ENCODE results near the gene CLEC17A. TPM values are rescaled to one million over a fixed set of nuclear protein-coding genes. Genes with fewer than 3 reads are reported as not detected.
"Not testable (repeated sequence)": the region's sequence is repeated elsewhere in the genome, so short reads cannot be mapped to it uniquely, and the experiment has no call there.

CLEC17A gene
- total and polyA plus RNA-seq, 2 donors (not counting 1 experiment from before 2014, with no cell fraction given), result 121 to 163 TPM

DNA sequence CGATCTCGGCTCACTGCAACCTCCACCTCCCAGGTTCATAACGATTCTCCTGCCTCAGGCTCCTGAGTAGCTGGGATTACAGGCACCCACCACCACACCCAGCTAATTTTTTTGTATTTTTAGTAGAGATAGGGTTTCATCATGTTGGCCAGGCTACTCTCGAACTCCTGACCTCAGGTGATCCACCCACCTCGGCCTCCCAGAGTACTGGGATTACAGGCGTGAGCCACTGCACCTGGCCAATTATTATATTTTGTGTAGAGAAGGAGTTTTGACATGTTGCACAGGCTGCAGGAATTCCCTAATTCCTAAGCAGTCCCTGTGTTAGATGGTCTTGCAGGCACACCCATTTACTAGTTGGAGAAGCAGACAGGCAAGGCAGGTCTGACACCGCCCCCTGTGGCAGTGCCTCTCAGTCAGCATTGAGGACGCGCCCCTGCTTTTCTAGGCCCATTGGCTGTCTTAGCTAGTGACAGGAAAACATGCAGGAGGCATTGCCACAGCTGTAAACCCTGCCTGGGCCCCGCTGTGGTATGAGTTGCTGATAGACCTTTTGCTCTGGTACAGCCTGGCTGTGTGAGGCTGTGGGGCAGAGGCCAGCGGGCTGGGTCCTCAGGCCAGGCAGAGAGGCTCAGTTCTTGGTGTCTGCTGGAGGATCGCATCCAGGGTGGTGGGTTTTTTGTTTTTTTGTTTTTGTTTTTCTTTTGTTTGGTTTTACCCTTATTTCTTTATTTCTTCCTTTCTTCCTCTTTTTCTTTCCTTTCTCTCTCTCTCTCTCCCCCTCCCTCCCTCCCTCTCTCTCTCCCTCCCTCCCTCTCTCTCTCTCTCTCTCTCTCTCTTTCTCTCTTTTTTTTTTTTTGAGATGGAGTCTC is 31.5 kb upstream of the CLEC17A start:
- peak; percentile 88 for ATAC-seq (ENCODE audit: low read depth)
- DNase-seq, result peak; percentile 71
- H3K4me1 ChIP-seq (ENCODE audit: control insufficient read depth in 2 of 2, insufficient read depth in 2 of 2, low read length in 2 of 2), result peaks cover 20 to 26% of the 10 kb centered on the region in 2 donors
- CTCF ChIA-PET, result interaction anchor here (0.6 to 1.5 kb wide), 11 partner anchors 9 to 135 kb away, joined by 3 to 4 read pairs (median 3); partner anchors contain the start of genes DNAJB1 and NDUFB7
- POLR2A ChIA-PET, result interaction anchor here (0.6 to 1.4 kb wide), 3 partner anchors 33 to 86 kb away, joined by 3 to 4 read pairs (median 4); partner anchors contain the start of gene DNAJB1
- H4K20me1 ChIP-seq (ENCODE audit: control insufficient read depth, insufficient read depth, low read length, poor library complexity, severe bottlenecking), result peaks cover 51% of the 10 kb centered on the region
- H3K27me3 ChIP-seq (replicated peaks in 1 of 4; ENCODE audit: control extremely low read depth in 1 of 4, control insufficient read depth in 3 of 4, insufficient read depth in 4 of 4, low read length in 3 of 4); H3K9ac ChIP-seq (ENCODE audit: low read length); H3K9me3 Mint-ChIP-seq (ENCODE audit: insufficient read depth); H2AFZ ChIP-seq (ENCODE audit: insufficient read depth, low read depth, low read length, poor library complexity, severe bottlenecking); H3K9me3 ChIP-seq (ENCODE audit: control extremely low read depth in 1 of 3, control insufficient read depth in 2 of 3, insufficient read depth in 1 of 3, low read length in 2 of 3); H3K4me3 ChIP-seq (ENCODE audit: control extremely low read depth in 1 of 5, extremely low read depth in 1 of 5, insufficient read depth in 1 of 5, low read depth in 2 of 5, low read length in 4 of 5); H3K27me3 Mint-ChIP-seq: not testable (repeated sequence)
- H3K36me3 ChIP-seq (replicated peaks in 1 of 2; ENCODE audit: control extremely low read depth in 1 of 2, control insufficient read depth in 1 of 2, extremely low read depth in 1 of 2, insufficient read depth in 2 of 2, low read length in 1 of 2), result peaks cover 0 to 11% of the 10 kb centered on the region in 2 experiments
- peak overlapping the region; percentile 59 for H3K4me2 ChIP-seq (replicated peaks; ENCODE audit: low read depth, low read length, poor library complexity, severe bottlenecking)
- peak overlapping the region; percentile 79 for H3K27ac Mint-ChIP-seq
- peak; percentile 66 for TF ChIP-seq CTCF (IDR thresholded peaks at IDR 0.05)
- peaks cover 81% of the 10 kb centered on the region for H3K79me2 ChIP-seq (ENCODE audit: control insufficient read depth, insufficient read depth, low read length)
- WGBS (ENCODE audit: insufficient coverage), result 39% methylated on average over 8 of the region's 12 CpGs
- H3K4me1 Mint-ChIP-seq, result peaks cover 38% of the 10 kb centered on the region
- H3K27ac ChIP-seq (ENCODE audit: low read length in 2 of 2), result peak overlapping the region; percentile 20 to 23
- intact Hi-C loops (cut with micrococcal nuclease), result loop anchor here (1.0 kb wide), 1 partner anchor 46 kb away; no protein-coding TSS in a partner anchor
- peak overlapping the region; percentile 44 for H3K4me3 Mint-ChIP-seq

GRCh38 chr19:14552006-14552360 is 30.9 kb upstream of the CLEC17A start:
- ATAC-seq (ENCODE audit: low read depth); H2AFZ ChIP-seq (ENCODE audit: insufficient read depth, low read depth, low read length, poor library complexity, severe bottlenecking); H3K9ac ChIP-seq (ENCODE audit: low read length); DNase-seq; H3K27me3 ChIP-seq (replicated peaks in 1 of 4; ENCODE audit: control extremely low read depth in 1 of 4, control insufficient read depth in 3 of 4, insufficient read depth in 4 of 4, low read length in 3 of 4); intact Hi-C loops (cut with micrococcal nuclease); H3K9me3 ChIP-seq (ENCODE audit: control extremely low read depth in 1 of 3, control insufficient read depth in 2 of 3, insufficient read depth in 1 of 3, low read length in 2 of 3); H3K27ac ChIP-seq (ENCODE audit: low read length in 2 of 2); H3K9me3 Mint-ChIP-seq (ENCODE audit: insufficient read depth); H3K27me3 Mint-ChIP-seq; H3K4me3 ChIP-seq (ENCODE audit: control extremely low read depth in 1 of 5, extremely low read depth in 1 of 5, insufficient read depth in 1 of 5, low read depth in 2 of 5, low read length in 4 of 5); H3K4me3 Mint-ChIP-seq: not testable (repeated sequence)
- peaks cover 22 to 32% of the 10 kb centered on the region in 2 donors for H3K4me1 ChIP-seq (ENCODE audit: control insufficient read depth in 2 of 2, insufficient read depth in 2 of 2, low read length in 2 of 2)
- Mint-ChIP-seq H3K4me1 (peaks cover 42% of the 10 kb centered on the region), H3K27ac (peak overlapping the region; percentile 41)
- peaks cover 57% of the 10 kb centered on the region for H4K20me1 ChIP-seq (ENCODE audit: control insufficient read depth, insufficient read depth, low read length, poor library complexity, severe bottlenecking)
- ChIA-PET CTCF (interaction anchor here (0.6 to 1.4 kb wide), 4 partner anchors 27 to 135 kb away, joined by 3 to 4 read pairs (median 3); partner anchors contain the start of gene DNAJB1), POLR2A (interaction anchor here (0.6 kb wide), 1 partner anchor 52 kb away, joined by 3 read pairs; no protein-coding TSS in a partner anchor)
- 17% methylated on average over 1 of the region's 8 CpGs for WGBS (ENCODE audit: insufficient coverage)
- H3K36me3 ChIP-seq (replicated peaks in 1 of 2; ENCODE audit: control extremely low read depth in 1 of 2, control insufficient read depth in 1 of 2, extremely low read depth in 1 of 2, insufficient read depth in 2 of 2, low read length in 1 of 2), result peaks cover 0 to 11% of the 10 kb centered on the region in 2 experiments
- H3K79me2 ChIP-seq (ENCODE audit: control insufficient read depth, insufficient read depth, low read length), result peaks cover 81% of the 10 kb centered on the region
- H3K4me2 ChIP-seq (replicated peaks; ENCODE audit: low read depth, low read length, poor library complexity, severe bottlenecking), result peak overlapping the region; percentile 59

Measured in B cell (primary cell).